GM12873 (cell line): ENCODE results near the gene PCDHB16.
A peak's percentile ranks its signal among the peaks of the same experiment; 100 is the strongest.

Experiments
- TF ChIP-seq, protein P1 (sequence below): IDR thresholded peaks from 2 replicates; pipeline ENCODE4 v1.5.1; 2012; ENCODE audit warnings: low read depth, mild to moderate bottlenecking, moderate library complexity, low read length, control low read depth; ENCODE audit not compliant: insufficient read depth; ENCODE audit errors: missing control alignments

Gene PCDHB16

DNA sequence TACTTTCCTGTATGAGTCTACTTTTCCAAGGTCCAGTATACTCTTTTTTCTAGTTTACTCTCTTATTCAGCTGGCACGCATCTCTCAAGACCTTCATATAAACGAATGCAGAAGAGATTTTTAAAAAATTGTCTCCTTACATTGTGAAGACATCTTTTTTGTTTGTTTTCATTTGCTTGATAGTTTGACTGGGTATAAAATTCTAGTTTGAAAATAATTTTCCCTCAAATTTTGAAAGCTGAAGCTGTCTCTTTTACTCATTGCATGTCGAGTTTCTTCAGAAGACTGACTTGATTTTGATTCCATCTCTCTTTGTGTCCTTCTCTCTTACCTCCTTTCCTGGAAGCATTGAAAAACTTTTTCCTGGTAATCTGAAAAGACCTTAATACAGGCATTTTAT, 14.2 kb downstream of the PCDHB16 start:
- TF ChIP-seq, protein P1, sequence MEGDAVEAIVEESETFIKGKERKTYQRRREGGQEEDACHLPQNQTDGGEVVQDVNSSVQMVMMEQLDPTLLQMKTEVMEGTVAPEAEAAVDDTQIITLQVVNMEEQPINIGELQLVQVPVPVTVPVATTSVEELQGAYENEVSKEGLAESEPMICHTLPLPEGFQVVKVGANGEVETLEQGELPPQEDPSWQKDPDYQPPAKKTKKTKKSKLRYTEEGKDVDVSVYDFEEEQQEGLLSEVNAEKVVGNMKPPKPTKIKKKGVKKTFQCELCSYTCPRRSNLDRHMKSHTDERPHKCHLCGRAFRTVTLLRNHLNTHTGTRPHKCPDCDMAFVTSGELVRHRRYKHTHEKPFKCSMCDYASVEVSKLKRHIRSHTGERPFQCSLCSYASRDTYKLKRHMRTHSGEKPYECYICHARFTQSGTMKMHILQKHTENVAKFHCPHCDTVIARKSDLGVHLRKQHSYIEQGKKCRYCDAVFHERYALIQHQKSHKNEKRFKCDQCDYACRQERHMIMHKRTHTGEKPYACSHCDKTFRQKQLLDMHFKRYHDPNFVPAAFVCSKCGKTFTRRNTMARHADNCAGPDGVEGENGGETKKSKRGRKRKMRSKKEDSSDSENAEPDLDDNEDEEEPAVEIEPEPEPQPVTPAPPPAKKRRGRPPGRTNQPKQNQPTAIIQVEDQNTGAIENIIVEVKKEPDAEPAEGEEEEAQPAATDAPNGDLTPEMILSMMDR = no peak

DNA sequence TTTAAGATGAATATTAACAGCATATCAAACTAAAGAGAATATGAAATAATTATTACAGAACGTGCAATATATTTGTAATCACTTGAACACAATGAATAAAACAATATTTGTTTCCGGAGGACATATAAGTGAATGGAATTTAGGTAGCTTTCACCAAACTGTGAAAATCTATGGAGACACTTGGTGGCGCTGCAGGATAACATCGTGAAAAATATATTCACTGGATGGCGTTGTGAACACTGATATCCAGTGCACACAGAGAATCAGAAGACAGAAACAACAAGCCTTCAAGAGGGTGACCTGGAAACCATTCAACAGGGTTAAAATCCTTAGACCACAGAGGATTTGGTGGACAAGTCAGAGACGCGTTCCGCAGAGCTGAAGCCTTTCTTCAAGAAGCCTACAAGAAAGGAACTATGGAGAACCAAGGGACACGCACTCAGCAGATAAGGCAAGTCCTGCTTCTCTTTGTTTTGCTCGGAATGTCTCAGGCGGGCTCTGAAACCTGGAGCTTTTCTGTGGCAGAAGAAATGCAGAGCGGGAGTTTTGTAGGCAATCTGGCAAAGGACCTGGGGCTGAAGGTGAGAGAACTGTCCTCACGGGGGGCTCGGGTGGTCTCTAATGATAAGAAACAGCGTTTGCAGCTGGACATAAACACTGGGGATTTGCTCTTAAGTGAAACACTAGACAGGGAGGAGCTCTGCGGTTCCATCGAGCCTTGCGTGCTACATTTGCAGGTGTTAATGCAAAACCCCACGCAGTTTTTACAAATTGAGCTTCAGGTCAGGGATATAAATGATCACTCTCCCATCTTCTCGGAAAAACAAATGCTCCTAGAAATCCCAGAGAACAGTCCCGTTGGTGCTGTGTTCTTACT, 17.4 kb downstream of the PCDHB16 start, which contains the start of gene PCDHB11:
TSS of gene PCDHB11 (plus strand) at position 269 of the 877 bp plus-strand sequence. CDS start at position 417, 148 bp downstream.
- TF ChIP-seq, protein P1 = no peak

DNA sequence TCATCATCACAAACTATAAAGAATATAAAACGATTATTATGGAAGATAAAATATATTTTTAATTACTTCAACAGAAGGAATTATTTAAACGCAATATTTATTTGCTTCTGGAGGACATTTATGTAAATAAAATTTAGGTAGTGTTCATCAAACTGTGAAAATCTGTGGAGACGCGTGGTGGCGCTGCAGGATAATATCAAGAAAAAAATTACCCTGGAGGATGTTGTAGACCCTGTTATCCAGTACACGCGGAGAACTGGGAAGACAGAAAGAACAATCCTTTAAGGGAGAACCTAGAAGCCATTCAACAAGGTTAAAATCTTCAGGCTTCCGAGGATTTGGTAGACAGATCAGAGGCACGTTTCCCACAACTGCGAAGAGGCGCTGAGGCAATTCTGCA, 26.3 kb downstream of the PCDHB16 start, which contains the start of gene PCDHB12:
TSS of gene PCDHB12 (plus strand) at position 242 of the 400 bp plus-strand sequence. CDS start 189 bp downstream, outside the sequence.
- TF ChIP-seq, protein P1 = no peak

DNA sequence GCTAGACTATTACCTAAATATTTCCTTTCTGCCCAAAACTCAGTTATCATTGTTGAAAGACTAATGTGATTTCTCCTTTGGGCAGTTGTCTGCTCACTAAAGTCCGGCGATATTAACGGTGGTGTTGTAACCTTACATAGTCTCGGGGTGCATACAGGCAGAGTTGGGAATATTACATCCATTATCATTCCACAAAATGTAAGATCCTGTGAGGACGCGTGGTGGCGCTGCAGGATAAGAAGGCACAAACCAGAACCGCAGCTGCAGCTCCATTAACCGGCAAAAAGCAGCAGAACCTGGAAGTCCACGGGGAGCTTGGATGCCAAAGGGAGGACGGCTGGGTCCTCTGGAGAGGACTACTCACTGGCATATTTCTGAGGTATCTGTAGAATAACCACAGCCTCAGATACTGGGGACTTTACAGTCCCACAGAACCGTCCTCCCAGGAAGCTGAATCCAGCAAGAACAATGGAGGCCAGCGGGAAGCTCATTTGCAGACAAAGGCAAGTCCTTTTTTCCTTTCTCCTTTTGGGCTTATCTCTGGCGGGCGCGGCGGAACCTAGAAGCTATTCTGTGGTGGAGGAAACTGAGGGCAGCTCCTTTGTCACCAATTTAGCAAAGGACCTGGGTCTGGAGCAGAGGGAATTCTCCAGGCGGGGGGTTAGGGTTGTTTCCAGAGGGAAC, 31.6 kb downstream of the PCDHB16 start, which contains the start of gene PCDHB13:
TSS of gene PCDHB13 (plus strand) at position 264 of the 684 bp plus-strand sequence. CDS start at position 469, 205 bp downstream.
- TF ChIP-seq, protein P1 = peak; percentile 22

DNA sequence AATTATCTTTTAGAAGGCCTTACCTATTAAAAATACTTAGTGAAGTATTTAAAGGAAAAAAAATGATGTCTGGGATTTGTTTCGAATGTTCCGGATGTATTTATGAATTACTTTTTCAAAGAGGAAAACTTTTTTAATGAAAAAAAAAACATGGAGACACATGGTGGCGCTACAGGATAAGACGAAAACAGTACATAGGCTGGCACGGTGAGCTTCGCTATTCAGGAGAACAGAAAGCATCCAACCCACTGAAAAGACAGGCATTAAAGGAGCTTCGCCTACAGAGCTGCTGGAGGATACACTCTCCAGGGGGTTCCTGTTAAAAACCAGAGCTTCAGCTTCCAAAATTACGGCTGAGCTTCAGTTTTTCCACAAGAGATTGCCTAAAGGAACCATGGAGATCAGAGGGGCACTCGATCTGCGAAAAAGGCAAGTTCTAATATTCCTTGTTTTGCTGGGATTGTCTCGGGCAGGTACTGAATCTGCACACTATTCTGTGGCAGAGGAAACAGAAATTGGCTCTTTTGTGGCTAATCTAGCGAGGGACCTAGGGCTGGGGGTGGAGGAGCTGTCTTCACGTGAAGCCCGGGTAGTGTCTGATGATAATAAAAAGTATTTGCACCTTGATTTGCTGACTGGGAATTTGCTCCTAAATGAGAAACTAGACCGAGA, 41.1 kb downstream of the PCDHB16 start, which contains the start of gene PCDHB14:
TSS of gene PCDHB14 (plus strand) at position 232 of the 672 bp plus-strand sequence. CDS start at position 395, 163 bp downstream.
- TF ChIP-seq, protein P1 = no peak

DNA sequence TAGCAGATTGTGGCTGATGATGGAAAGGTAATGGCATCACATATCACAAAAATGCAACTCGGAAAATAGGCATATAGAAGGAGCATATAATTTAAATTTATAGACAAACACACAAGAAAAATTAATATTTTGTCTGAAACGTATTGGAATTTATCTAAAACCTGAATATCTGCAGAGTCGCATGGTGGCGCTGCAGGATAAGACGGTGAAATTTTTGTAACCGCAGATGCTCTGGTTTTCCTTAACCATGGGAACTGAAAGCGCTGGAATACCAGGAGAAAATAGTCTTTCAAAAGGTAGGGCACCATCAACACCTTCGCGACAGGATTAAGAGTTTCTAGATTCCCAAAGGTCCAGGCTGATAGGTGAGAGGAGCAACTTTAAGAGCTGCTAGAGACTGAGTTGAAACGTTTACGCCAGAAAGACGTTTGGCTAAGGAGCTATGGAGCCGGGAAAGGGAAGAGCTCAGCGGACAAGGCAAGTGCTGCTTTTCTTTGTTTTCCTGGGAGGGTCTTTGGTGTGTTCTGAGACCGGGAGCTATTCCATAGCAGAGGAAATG, 52.0 kb downstream of the PCDHB16 start:
- TF ChIP-seq, protein P1 = peak; percentile 7
